ENCODE data around the gene ARMH2. TPM values are rescaled to one million over a fixed set of nuclear protein-coding genes. Genes with fewer than 3 reads are reported as not detected.

The ARMH2 gene
- polyA plus RNA-seq, 1 donor from 2014 or later: 0.73 TPM

DNA sequence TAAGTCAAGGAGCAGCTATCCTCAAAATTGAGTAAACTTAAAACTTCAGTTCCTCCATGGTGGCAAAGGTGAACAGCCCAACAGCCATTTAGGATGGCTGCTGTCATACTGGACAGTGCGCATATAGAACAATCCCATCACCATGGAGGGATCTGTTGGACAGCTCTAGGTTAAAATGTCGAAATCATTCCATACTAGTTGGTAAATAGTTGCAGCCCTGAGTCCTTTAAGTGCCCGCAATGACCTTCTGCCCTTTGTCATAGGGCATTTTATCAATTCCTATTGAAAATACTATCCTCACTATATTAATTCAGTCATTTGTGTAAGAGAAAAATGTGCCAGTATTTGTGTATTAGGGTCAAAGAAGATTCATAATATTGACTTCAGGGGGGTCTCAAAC, 8.9 kb upstream of the ARMH2 start:
- H3K9me2 ChIP-seq (ENCODE audit: insufficient read depth, low read length): no peaks in the 10 kb centered on the region
- no peaks in the 10 kb centered on the region for H3K36me3 ChIP-seq (ENCODE audit: insufficient read depth, low read length)
- no peak overlapping the region for H3K4me2 ChIP-seq (ENCODE audit: low read length)
- no peaks in the 10 kb centered on the region for H3K9me3 ChIP-seq (ENCODE audit: low read length)
- TF ChIP-seq EP300 (conservative IDR thresholded peaks at IDR 0.05; ENCODE audit: poor library complexity, severe bottlenecking) (no peak), POLR2AphosphoS5 (IDR thresholded peaks at IDR 0.05) (no peak), RAD21 (conservative IDR thresholded peaks at IDR 0.05) (no peak), MXI1 (conservative IDR thresholded peaks at IDR 0.05; ENCODE audit: poor library complexity, severe bottlenecking) (no peak), EZH2 (IDR thresholded peaks at IDR 0.05; ENCODE audit: borderline replicate concordance, insufficient read depth, low read length, poor library complexity, severe bottlenecking) (no peak), SMC3 (conservative IDR thresholded peaks at IDR 0.05; ENCODE audit: poor library complexity) (no peak), TAF1 (IDR thresholded peaks at IDR 0.05; ENCODE audit: low read depth) (no peak)
- TF ChIP-seq, protein P1, sequence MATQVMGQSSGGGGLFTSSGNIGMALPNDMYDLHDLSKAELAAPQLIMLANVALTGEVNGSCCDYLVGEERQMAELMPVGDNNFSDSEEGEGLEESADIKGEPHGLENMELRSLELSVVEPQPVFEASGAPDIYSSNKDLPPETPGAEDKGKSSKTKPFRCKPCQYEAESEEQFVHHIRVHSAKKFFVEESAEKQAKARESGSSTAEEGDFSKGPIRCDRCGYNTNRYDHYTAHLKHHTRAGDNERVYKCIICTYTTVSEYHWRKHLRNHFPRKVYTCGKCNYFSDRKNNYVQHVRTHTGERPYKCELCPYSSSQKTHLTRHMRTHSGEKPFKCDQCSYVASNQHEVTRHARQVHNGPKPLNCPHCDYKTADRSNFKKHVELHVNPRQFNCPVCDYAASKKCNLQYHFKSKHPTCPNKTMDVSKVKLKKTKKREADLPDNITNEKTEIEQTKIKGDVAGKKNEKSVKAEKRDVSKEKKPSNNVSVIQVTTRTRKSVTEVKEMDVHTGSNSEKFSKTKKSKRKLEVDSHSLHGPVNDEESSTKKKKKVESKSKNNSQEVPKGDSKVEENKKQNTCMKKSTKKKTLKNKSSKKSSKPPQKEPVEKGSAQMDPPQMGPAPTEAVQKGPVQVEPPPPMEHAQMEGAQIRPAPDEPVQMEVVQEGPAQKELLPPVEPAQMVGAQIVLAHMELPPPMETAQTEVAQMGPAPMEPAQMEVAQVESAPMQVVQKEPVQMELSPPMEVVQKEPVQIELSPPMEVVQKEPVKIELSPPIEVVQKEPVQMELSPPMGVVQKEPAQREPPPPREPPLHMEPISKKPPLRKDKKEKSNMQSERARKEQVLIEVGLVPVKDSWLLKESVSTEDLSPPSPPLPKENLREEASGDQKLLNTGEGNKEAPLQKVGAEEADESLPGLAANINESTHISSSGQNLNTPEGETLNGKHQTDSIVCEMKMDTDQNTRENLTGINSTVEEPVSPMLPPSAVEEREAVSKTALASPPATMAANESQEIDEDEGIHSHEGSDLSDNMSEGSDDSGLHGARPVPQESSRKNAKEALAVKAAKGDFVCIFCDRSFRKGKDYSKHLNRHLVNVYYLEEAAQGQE (IDR thresholded peaks at IDR 0.05; ENCODE audit: borderline replicate concordance): no peak
- TF ChIP-seq, protein P2, sequence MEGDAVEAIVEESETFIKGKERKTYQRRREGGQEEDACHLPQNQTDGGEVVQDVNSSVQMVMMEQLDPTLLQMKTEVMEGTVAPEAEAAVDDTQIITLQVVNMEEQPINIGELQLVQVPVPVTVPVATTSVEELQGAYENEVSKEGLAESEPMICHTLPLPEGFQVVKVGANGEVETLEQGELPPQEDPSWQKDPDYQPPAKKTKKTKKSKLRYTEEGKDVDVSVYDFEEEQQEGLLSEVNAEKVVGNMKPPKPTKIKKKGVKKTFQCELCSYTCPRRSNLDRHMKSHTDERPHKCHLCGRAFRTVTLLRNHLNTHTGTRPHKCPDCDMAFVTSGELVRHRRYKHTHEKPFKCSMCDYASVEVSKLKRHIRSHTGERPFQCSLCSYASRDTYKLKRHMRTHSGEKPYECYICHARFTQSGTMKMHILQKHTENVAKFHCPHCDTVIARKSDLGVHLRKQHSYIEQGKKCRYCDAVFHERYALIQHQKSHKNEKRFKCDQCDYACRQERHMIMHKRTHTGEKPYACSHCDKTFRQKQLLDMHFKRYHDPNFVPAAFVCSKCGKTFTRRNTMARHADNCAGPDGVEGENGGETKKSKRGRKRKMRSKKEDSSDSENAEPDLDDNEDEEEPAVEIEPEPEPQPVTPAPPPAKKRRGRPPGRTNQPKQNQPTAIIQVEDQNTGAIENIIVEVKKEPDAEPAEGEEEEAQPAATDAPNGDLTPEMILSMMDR (IDR thresholded peaks at IDR 0.05; ENCODE audit: poor library complexity, severe bottlenecking): no peak
- H3K27me3 ChIP-seq (ENCODE audit: insufficient read depth, low read depth, low read length): no peaks in the 10 kb centered on the region
- no peaks in the 10 kb centered on the region for H3K79me2 ChIP-seq (replicated peaks; ENCODE audit: insufficient read depth, low read length)
- H3F3A ChIP-seq (ENCODE audit: insufficient read depth, low read length, poor library complexity, severe bottlenecking): no peaks in the 10 kb centered on the region
- no peak overlapping the region for H3K27ac ChIP-seq (ENCODE audit: low read length)
- no peak overlapping the region for H3K4me3 ChIP-seq (ENCODE audit: low read length)
- H4K20me1 ChIP-seq (ENCODE audit: insufficient read depth): no peaks in the 10 kb centered on the region
- no peak overlapping the region for H3K9ac ChIP-seq (ENCODE audit: low read length)
- no peak overlapping the region for H2AFZ ChIP-seq (ENCODE audit: low read depth, low read length)

DNA sequence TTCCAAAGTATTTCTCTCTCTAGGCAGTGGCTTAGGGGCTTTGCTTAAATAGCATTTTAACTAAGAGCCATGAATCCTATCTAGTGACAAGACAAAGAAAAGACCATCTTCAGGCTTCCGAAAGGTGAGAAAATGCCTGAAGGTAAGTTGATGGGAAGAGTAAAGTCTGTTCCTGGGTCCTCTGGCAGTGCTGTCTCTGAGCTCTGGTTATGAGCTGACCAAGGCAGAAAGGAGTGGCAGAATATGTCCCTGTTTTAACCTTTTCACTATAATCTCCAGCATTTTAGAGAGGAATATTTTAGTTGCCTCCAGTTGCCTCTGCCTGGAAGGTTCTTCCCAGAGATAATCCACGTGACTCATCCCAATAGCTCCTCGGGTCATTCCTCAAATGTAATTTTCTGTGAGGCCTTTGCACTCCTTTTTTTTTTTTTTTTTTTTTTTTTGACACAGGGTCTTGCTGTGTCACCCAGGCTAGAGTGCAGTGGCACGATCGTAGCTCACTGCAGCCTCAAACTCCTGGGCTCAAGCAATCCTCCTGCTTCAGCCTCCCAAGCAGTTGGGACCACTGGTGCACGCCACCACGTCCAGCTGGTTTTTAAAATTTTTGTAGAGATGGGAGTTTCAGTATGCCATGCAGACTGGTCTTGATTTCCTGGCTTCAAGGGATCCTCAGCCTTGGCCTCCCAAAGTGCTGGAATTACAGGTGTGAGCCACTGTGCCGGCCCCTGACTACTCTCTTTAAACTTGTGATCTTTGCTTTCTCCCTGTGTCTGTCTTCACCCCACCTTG, 3.7 kb upstream of the ARMH2 start:
- no peaks in the 10 kb centered on the region for H4K20me1 ChIP-seq (ENCODE audit: insufficient read depth)
- no peaks in the 10 kb centered on the region for H3K9me2 ChIP-seq (ENCODE audit: insufficient read depth, low read length)
- TF ChIP-seq MXI1 (conservative IDR thresholded peaks at IDR 0.05; ENCODE audit: poor library complexity, severe bottlenecking) (no peak), SMC3 (conservative IDR thresholded peaks at IDR 0.05; ENCODE audit: poor library complexity) (no peak), EP300 (conservative IDR thresholded peaks at IDR 0.05; ENCODE audit: poor library complexity, severe bottlenecking) (no peak), EZH2 (IDR thresholded peaks at IDR 0.05; ENCODE audit: borderline replicate concordance, insufficient read depth, low read length, poor library complexity, severe bottlenecking) (no peak), RAD21 (conservative IDR thresholded peaks at IDR 0.05) (no peak), TAF1 (IDR thresholded peaks at IDR 0.05; ENCODE audit: low read depth) (no peak), POLR2AphosphoS5 (IDR thresholded peaks at IDR 0.05) (no peak)
- TF ChIP-seq, protein P2 (IDR thresholded peaks at IDR 0.05; ENCODE audit: poor library complexity, severe bottlenecking): no peak
- TF ChIP-seq, protein P1 (IDR thresholded peaks at IDR 0.05; ENCODE audit: borderline replicate concordance): no peak
- no peaks in the 10 kb centered on the region for H3F3A ChIP-seq (ENCODE audit: insufficient read depth, low read length, poor library complexity, severe bottlenecking)
- no peak overlapping the region for H3K27ac ChIP-seq (ENCODE audit: low read length)
- no peaks in the 10 kb centered on the region for H3K36me3 ChIP-seq (ENCODE audit: insufficient read depth, low read length)
- H3K9me3 ChIP-seq (ENCODE audit: low read length): no peaks in the 10 kb centered on the region
- H3K27me3 ChIP-seq (ENCODE audit: insufficient read depth, low read depth, low read length): no peaks in the 10 kb centered on the region
- no peak overlapping the region for H2AFZ ChIP-seq (ENCODE audit: low read depth, low read length)
- H3K4me3 ChIP-seq (ENCODE audit: low read length): no peak overlapping the region
- H3K9ac ChIP-seq (ENCODE audit: low read length): no peak overlapping the region
- no peak overlapping the region for H3K4me2 ChIP-seq (ENCODE audit: low read length)
- H3K79me2 ChIP-seq (replicated peaks; ENCODE audit: insufficient read depth, low read length): no peaks in the 10 kb centered on the region

All from neural cell (in vitro differentiated cells).